ENCODE measurements around the gene MTCH1.

DNA sequence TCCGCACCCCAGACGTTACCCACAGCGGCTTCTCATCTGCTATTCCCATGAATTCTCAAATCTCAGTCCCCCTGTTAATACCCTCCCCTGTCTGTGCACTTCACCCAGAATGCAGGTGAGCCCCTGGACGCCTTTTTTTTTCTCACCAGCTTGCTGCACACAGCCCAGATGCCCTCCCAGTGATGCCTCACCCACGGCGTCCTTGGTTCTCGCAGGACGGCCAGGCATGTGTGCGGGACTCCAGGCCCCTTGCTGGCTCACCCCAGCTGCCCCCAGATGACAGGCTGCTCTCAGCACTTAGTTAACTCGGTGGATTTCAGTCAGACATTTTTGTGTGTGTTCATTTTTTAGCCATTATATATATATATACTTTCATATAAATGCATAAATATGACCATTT, 56.8 kb downstream of the MTCH1 start:
- TF ChIP-seq CEBPB (IDR thresholded peaks at IDR 0.05; ENCODE audit: low read depth, low read length), result no peak
- TF ChIP-seq POLR2A (IDR thresholded peaks at IDR 0.05; ENCODE audit: low read depth, low read length), result no peak
- TF ChIP-seq MXI1 (IDR thresholded peaks at IDR 0.05; ENCODE audit: borderline replicate concordance, low read depth, low read length), result no peak
- no peak for TF ChIP-seq CTCF (conservative IDR thresholded peaks at IDR 0.05; ENCODE audit: low read depth, low read length)

All from IMR-90 (cell line).